ENCODE data around the gene THOC7.

THOC7 gene

GRCh38 chr3:63863150-63864007 lies at the start of gene THOC7, which contains the start of gene ATXN7:
Gene THOC7, minus strand, starts transcription at chr3:63863805. Its CDS starts 15 bp downstream, at chr3:63863790.
Gene ATXN7, plus strand, starts transcription at chr3:63863867. Its CDS starts 48,732 bp downstream, at chr3:63912599.
- DNase-seq (ENCODE audit: low spot score), result peak; percentile 57

GRCh38 chr3:63912768-63913588 lies 49.4 kb upstream of the THOC7 start:
- DNase-seq (ENCODE audit: low spot score), result peak; percentile 67

DNA sequence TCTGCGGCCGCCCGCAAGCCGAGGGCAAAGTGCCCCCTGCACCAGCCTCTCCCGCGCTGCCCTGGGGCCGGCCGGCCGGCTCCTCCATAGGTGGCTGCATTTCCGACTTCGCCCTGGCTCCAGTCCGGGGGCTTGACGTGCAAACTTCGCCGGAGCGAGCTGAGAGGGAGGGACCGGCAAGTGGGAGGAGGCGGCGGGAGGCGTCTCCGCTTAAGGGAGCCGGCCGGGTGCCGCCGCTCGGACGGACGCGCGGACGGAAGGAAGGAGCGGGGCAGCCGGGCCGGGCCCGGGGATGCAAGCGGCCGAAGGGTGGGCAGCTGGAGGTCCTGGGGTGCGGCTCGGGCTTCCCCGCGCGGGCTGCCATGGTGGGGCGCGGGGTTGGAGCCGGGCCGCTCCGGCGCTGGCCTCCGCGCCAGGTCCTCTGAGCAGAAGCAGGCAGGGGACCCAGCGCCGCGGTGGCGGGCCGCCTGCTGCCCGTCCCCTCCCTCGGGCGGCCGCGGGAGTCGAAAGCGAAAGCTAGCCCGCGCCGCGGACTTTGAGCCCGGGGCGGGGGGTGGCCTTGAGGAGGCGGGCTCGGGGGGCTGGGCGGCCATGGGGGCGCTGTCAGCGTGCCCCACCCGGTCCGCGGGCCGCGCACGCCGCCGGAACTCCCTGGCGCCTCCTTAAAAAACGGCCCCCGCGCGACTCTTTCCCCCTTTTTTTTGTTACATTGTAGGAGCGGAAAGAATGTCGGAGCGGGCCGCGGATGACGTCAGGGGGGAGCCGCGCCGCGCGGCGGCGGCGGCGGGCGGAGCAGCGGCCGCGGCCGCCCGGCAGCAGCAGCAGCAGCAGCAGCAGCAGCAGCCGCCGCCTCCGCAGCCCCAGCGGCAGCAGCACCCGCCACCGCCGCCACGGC lies 48.5 kb upstream of the THOC7 start, which contains the start of gene SCAANT1:
SCAANT1 (minus strand) TSS at position 511 of the 895 bp plus-strand sequence.
- peak; percentile 89 for DNase-seq (ENCODE audit: low spot score)

DNA sequence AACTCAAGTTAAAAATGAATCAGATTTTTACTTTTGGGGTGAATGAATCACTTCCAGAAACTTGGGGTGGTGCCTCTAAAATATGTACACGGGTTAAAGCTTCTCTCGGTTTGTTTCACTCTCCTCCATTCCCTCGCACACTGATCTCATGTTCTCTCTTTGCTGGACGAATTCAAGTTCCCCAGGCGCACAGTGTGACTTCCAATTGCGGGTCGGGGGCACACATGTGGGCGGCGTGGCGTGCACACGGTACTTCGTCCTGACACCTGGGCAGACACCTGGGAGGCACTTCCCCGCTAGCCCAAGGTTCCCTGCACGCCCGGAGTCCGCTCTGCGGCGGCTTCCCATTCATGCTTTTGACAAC lies 47.9 kb upstream of the THOC7 start:
- DNase-seq (ENCODE audit: low spot score), result no peak

DNA sequence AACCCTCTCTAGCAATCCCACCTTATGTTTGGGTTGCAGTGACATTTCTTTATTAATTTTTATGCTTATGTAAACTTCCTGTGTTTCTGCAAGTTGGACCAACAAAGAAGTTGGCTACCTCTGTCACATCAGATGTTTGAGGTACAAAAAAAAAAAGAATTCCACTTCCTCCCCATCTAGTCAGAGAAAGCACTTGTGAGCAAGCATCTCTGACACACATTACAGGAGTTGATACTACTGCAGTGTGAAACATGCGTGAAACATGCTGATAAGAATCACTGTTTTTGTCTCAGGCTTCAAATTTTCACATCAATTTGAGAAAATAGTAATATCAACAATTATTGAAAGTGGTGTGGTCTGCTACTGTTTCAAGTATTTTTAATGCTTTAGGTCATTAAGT lies 47.3 kb upstream of the THOC7 start:
- peak; percentile 7 for DNase-seq (ENCODE audit: low spot score)

GRCh38 chr3:63910001-63910400 lies 46.4 kb upstream of the THOC7 start:
- no peak for DNase-seq (ENCODE audit: low spot score)

DNA sequence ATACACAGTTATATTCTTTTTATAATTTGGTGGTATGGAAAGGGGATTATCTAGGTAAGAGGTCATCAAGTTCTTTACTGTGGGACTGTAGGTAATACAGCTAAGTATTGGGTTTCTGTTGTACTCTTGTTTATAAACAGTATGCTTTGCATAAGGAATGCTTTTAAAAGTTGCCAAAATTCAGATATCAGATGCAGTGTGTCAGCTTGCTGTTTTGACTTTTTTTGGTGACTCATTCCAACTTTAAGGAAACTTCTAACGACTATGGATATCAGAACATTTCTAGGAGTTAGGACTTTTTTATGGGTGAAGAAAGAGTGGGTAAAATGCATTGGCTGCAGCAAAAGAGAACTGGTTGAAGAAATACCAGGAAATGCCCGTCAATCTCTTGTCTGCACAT lies 45.8 kb upstream of the THOC7 start:
- no peak for DNase-seq (ENCODE audit: low spot score)

DNA sequence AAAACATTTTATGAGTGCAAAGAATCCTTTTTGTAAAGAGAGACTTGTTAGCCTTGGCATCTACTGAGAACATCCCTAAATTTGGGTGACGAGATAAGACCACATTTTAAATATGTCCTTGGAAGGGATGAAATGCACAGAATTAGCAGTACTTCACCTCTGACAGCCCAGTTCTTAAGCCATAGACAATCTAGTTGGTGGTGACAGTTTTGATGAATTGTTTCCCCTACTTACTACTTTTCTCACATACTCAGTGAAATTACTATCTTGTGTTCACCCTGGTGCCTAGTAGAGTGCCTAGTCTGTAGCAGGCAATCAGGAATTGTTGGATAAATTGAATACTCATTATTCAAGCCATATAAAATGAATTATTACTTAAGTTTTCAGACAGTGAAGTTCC lies 45.2 kb upstream of the THOC7 start:
- DNase-seq (ENCODE audit: low spot score), result no peak

GRCh38 chr3:63908081-63908736 lies 44.6 kb upstream of the THOC7 start:
- peak; percentile 36 for DNase-seq (ENCODE audit: low spot score)

GRCh38 chr3:63905731-63906620 lies 42.4 kb upstream of the THOC7 start:
- DNase-seq (ENCODE audit: low spot score), result no peak

DNA sequence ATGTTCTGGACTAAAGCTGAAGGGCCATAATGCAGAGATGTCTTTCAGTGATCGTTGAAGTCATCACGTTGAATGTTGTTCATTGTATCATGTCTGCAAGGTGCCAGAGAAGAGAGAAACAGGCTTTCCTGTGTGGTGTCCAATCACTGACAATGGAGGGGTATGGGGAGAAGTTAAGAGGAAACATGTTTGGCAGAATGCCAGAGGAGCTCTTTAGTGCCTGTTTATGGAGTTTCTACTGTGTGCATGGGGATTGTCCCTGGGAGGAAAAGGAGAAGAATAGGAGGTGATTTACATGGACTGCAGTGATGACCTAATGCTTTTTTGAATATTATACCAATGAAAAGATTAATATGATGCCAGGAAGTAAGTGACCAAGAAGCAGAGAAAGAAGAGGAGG lies 36.9 kb upstream of the THOC7 start:
- DNase-seq (ENCODE audit: low spot score), result no peak

DNA sequence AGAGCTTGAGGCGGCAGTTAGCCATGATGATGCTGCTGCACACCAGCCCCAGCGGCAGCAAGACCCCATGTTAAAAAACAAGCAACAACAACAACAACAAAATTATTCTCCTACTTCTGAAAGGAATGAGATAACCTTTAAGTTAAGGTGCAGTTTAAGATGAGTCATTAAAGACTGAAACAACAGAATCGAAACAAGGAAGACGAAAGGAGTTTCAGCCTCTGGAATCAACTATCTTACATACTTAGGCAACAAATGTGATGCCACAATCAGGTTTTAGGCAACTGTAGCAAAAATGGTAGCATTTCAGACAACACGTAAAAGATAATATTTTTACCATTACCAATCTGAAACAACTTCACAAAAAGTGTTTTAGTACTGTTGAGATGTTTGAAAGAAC lies 36.4 kb upstream of the THOC7 start:
- DNase-seq (ENCODE audit: low spot score), result no peak

- DNase-seq (ENCODE audit: low spot score), result no peak
Observed at GRCh38 chr3:63896332-63897030, 32.9 kb upstream of the THOC7 start.

GRCh38 chr3:63895422-63896189 lies 32.0 kb upstream of the THOC7 start:
- no peak for DNase-seq (ENCODE audit: low spot score)

GRCh38 chr3:63892773-63893352 lies 29.3 kb upstream of the THOC7 start:
- DNase-seq (ENCODE audit: low spot score), result no peak

DNA sequence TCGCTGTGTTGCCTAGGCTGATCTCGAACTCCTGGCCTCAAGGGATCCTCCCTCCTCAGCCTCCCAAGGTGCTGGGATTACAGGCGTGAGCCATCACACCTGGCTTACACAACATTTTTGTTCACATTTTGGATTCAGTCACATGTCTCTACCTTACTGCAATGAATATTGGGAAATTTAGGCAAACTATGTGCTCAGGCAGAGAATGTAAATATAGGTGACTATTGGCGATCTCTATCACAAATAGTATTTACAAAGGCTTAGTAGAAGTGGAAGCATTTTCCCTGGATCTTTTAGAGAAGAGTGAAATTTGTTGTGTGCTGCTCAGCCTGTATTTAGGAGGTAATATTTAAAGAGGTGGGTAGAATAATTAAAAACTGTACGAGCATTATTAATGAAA lies 27.9 kb upstream of the THOC7 start:
- no peak for DNase-seq (ENCODE audit: low spot score)

GRCh38 chr3:63886858-63887257 lies 23.3 kb upstream of the THOC7 start:
- DNase-seq (ENCODE audit: low spot score), result no peak

- no peak for DNase-seq (ENCODE audit: low spot score)
Observed at GRCh38 chr3:63880653-63881052, 17.0 kb upstream of the THOC7 start.
